Vagina (tissue), 2 donors: ENCODE results near the gene BCKDHA. TPM values are rescaled to one million over a fixed set of nuclear protein-coding genes. Genes with fewer than 3 reads are reported as not detected.

ENCODE experiments used
- DNase-seq, 2 donors: peaks; one replicate each; pipeline ENCODE4 v3.0.0-alpha.2; 2017; ENCODE audit errors: extremely low spot score in 2 of 2
- H3K27ac ChIP-seq: fragments of 200-600 bp; sonication (generic); one replicate; pipeline ENCODE4 v1.5.1; 2019
- H3K27me3 ChIP-seq: fragments of 200-600 bp; sonication (generic); one replicate; pipeline ENCODE4 v1.5.1; 2019
- H3K36me3 ChIP-seq, 2 donors: fragments of 200-600 bp; sonication (generic); one replicate each; pipeline ENCODE4 v1.5.1; 2017 to 2019
- H3K4me1 ChIP-seq: fragments of 200-600 bp; sonication (generic); one replicate; pipeline ENCODE4 v1.5.1; 2019
- H3K4me3 ChIP-seq, 2 donors: fragments of 200-600 bp; sonication (generic); 1 replicate in 1 of 2; 2 replicates in 1 of 2; pipeline ENCODE4 v1.5.1; 2016 to 2019
- H3K9me3 ChIP-seq: fragments of 200-600 bp; sonication (generic); one replicate; pipeline ENCODE4 v1.5.1; 2019
- POLR2A ChIP-seq, 2 donors: fragments of 450-650 bp; IDR thresholded peaks; one replicate each; pipeline ENCODE4 v1.6.1; 2017; ENCODE audit warnings: antibody characterized with exemption in 2 of 2, mild to moderate bottlenecking in 2 of 2, moderate library complexity in 2 of 2
- POLR2AphosphoS5 ChIP-seq, 2 donors: sonication (generic); formaldehyde crosslinking; IDR thresholded peaks; one replicate each; pipeline ENCODE4 v1.9.0; 2017; ENCODE audit warnings: antibody characterized with exemption in 2 of 2, mild to moderate bottlenecking in 2 of 2, low read depth in 1 of 2; ENCODE audit not compliant: insufficient read depth in 1 of 2
- intact Hi-C: fragments of 100-400 bp; cut with DNase I; formaldehyde crosslinking; loops from one replicate; pipeline ENCODE4 v1.15.1; 2023
- total RNA-seq: library from RNA; depleted of rRNA; stranded (reverse); fragments of >200 nt; gene quantifications from one replicate; pipeline ENCODE4 v1.2.3, GENCODE V29; 2016
- TF ChIP-seq, protein P1 (sequence below), 3 experiments: fragments of 450-650 bp in 2 of 3; fragments of 200-600 bp in 1 of 3; sonication (generic) in 1 of 3; IDR thresholded peaks; one replicate each; pipeline ENCODE4 v1.5.1; 2017 to 2019; ENCODE audit warnings: antibody characterized with exemption in 3 of 3, mild to moderate bottlenecking in 2 of 3, moderate library complexity in 2 of 3

The BCKDHA gene
- total RNA-seq, 1 donor from 2014 or later = 68.5 TPM

DNA sequence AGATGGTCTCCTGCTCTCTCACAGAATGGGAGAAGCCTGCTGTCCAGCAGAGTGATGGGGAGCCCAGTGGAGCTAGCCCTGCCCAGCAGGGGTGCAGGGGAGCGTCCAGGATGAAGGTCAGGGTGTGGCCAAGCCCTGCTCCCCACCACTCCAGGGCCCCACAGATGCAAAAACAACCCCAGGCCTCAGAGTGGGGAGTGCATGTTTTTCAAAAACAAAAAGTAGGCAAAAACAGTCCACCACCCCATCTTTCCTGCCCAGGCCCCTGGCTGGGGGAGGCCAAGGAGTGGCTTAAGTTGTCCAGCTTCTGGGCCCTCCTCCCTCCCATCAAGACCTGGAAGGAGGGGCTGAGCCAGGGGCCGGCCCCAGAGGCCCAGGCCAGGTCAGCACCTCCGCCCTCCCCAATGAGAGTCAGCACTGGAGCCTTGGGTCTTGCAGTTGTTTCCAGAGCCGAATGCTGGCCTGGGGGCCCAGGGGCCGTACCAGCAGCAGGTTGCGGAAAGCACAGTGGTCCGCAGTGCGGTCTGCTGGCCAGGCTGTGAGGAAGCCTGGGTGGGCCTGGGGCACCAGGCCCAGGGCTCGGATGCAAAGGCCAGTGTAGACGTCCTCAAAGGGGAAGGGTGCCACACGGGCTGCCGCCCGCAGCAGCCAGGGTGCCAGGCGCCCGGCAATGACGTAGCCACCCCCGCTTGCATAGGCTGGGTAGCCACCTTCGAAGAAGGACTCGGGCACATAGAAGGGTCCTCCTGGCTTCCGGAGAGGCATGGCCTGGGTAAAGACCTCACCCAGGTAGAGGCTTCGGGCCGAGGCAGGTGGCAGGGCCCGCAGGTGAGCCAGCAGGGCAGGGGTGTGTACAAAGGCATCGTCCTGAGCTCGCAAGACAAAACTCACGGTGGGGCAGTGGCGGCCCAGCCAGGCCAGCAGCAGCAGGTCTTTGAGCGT is 27.8 kb downstream of the BCKDHA start:
- Histone ChIP-seq H3K9me3 (no peaks in the 10 kb centered on the region), H3K36me3 (peaks cover 6 to 37% of the 10 kb centered on the region in 2 donors), H3K4me3 (peak overlapping the region; percentile 54 to 61), H3K4me1 (peaks cover 46% of the 10 kb centered on the region), H3K27ac (peak overlapping the region; percentile 90), H3K27me3 (no peaks in the 10 kb centered on the region)
- TF ChIP-seq, protein P1, sequence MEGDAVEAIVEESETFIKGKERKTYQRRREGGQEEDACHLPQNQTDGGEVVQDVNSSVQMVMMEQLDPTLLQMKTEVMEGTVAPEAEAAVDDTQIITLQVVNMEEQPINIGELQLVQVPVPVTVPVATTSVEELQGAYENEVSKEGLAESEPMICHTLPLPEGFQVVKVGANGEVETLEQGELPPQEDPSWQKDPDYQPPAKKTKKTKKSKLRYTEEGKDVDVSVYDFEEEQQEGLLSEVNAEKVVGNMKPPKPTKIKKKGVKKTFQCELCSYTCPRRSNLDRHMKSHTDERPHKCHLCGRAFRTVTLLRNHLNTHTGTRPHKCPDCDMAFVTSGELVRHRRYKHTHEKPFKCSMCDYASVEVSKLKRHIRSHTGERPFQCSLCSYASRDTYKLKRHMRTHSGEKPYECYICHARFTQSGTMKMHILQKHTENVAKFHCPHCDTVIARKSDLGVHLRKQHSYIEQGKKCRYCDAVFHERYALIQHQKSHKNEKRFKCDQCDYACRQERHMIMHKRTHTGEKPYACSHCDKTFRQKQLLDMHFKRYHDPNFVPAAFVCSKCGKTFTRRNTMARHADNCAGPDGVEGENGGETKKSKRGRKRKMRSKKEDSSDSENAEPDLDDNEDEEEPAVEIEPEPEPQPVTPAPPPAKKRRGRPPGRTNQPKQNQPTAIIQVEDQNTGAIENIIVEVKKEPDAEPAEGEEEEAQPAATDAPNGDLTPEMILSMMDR (IDR thresholded peaks at IDR 0.05) = no peak
- TF ChIP-seq POLR2A (IDR thresholded peaks at IDR 0.05) (no peak), POLR2AphosphoS5 (IDR thresholded peaks at IDR 0.05; ENCODE audit: insufficient read depth in 1 of 2, low read depth in 1 of 2) (no peak)
- DNase-seq = no peak
- intact Hi-C loops = no loop called here

DNA sequence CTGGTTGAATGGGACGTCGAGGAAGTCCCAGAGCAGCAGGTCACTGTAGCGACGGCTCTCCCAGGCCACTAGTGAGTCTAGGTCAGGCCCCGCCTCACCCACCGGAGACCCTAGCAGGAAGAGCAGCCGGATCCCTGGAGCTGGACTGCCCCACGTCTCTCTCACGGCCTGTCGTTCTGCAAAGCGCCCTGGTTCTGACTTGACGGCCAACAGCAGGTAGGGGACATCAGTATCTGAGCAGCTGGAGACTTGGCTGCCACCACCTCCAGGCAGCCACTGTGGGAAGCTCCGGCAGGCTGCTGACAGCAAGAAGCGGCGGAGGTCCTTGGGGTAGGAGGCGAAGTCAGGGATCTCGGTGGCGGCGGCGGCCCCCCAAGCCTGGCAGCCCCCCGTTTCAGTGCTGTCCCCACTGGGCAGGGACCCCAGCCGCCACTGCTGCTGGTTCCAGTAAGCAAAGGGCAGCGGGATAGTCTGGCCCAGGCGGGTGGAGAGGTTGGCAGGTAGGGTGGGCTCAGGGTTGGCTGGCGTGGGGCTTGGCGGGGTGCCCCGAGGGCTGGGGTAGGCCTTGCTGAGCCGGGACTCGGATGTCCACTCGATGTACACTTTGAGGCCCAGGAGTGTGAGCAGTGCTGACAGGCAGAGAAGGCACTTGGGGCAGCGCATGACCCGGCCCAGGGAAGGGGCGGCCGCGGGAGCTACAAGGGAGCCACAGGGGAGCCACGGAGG is 28.7 kb downstream of the BCKDHA start:
- intact Hi-C loops = no loop called here
- TF ChIP-seq POLR2AphosphoS5 (IDR thresholded peaks at IDR 0.05; ENCODE audit: insufficient read depth in 1 of 2, low read depth in 1 of 2) = no peak
- TF ChIP-seq, protein P1 (IDR thresholded peaks at IDR 0.05) = no peak
- Histone ChIP-seq H3K9me3 (no peaks in the 10 kb centered on the region), H3K4me1 (peaks cover 46% of the 10 kb centered on the region), H3K27ac (peak overlapping the region; percentile 90), H3K36me3 (peaks cover 6 to 33% of the 10 kb centered on the region in 2 donors), H3K27me3 (no peaks in the 10 kb centered on the region), H3K4me3 (peak overlapping the region; percentile 54 to 61)
- DNase-seq = no peak

DNA sequence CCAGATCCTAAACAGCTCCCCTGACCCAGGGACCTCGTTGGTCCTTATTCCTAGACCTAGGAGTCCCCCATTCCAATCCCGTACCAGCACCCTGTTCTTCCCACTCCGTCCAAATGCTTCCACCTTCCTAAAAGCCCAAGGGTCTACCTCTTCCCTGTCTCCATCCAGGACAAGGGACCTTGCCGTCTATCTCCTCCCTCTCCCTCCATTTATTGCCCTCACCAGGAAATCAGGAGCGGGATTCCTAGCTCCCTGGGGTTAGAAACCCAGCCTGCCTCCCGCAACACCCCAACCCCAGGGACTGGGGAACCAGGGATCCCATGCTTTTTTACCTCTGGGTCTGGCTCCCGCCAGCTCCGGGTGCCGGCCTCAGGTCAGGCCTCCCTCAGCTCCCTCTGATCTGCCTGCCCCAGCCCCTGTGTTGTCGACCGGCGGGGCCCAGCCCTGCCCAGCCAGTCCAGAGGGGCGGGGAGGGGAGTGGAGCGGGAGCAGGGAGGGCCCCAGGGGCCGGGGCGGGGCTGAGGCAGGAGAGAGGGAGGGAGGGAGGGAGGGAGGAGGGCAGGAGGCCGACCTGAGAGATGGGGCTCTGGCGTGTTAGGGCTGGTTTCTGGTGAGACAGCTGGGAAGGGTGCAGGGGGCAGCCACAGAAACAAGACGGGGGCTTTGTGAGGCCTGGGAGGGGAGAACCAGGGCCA is 29.5 kb downstream of the BCKDHA start, which contains the start of gene B3GNT8:
Gene B3GNT8, minus strand, starts transcription at position 423 of the 695 bp plus-strand sequence. CDS start 596 bp downstream, outside the sequence.
- peaks cover 6 to 38% of the 10 kb centered on the region in 2 donors for H3K36me3 ChIP-seq
- no peak for DNase-seq
- peak within 1 kb of the TSS; percentile 54 to 61 for H3K4me3 ChIP-seq
- no peaks in the 10 kb centered on the region for H3K27me3 ChIP-seq
- TF ChIP-seq POLR2AphosphoS5 (IDR thresholded peaks at IDR 0.05; ENCODE audit: insufficient read depth in 1 of 2, low read depth in 1 of 2) (peak; percentile 24 to 94), POLR2A (IDR thresholded peaks at IDR 0.05) (peak in 1 of 2 donors; percentile 64)
- TF ChIP-seq, protein P1 (IDR thresholded peaks at IDR 0.05) = no peak
- H3K4me1 ChIP-seq = peaks cover 46% of the 10 kb centered on the region
- intact Hi-C loops = no loop called here
- H3K9me3 ChIP-seq = no peaks in the 10 kb centered on the region
- H3K27ac ChIP-seq = peak within 1 kb of the TSS; percentile 90

DNA sequence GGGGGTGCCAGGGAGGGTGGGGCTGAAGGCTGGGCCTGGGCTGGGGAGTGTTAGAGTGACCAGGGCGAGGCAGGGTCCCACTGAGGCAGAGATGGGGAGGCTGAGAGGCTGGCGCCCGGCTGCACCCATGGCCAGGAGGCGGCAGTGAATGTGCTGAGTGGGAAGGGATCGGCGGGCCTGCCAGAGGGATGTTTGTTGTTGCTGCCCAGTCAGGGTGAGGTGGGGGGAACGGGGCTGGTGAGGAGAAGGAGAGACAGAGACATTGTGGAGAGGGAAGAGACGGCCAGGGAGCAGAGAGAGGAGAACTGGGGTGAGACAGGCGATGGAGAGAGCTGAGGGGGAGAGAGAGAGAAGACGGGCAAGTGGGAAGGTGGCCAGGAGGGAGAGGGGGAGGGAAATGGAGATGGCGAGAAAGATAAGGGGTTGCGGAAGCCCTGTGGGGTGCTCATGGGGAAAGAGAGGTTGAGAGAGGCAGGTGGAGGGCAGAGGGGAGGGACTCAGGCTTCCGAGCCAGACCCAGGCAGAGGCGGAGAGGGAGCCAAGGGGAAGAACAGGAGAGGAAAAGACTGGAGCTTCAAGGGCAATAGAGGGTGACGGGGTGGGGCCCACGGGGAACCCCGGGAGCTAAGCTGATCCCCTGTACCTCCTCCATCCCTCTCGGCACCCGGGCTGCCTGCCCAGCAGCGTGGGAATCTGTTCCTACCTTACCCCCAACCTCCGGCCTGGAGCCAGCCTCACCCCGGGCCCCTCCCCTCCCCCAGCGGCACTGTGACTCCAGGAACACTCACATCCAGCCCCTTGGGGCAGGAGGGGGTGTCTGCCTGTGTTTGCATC is 30.2 kb downstream of the BCKDHA start:
- TF ChIP-seq, protein P1 (IDR thresholded peaks at IDR 0.05) = no peak
- TF ChIP-seq POLR2AphosphoS5 (IDR thresholded peaks at IDR 0.05; ENCODE audit: insufficient read depth in 1 of 2, low read depth in 1 of 2) (no peak), POLR2A (IDR thresholded peaks at IDR 0.05) (no peak)
- peaks cover 46% of the 10 kb centered on the region for H3K4me1 ChIP-seq
- H3K27me3 ChIP-seq = no peaks in the 10 kb centered on the region
- peak overlapping the region; percentile 54 to 61 for H3K4me3 ChIP-seq
- peak overlapping the region; percentile 90 for H3K27ac ChIP-seq
- no peak for DNase-seq
- intact Hi-C loops = no loop called here
- no peaks in the 10 kb centered on the region for H3K9me3 ChIP-seq
- H3K36me3 ChIP-seq = peaks cover 2 to 38% of the 10 kb centered on the region in 2 donors
